Left ventricle myocardium inferior (tissue), 1 donor: ENCODE results near the gene GTF3C5. TPM values are rescaled to one million over a fixed set of nuclear protein-coding genes. Genes with fewer than 3 reads are reported as not detected.
A peak's percentile ranks its signal among the peaks of the same experiment; 100 is the strongest.
"Not testable (repeated sequence)": the region's sequence is repeated elsewhere in the genome, so short reads cannot be mapped to it uniquely, and the experiment has no call there.

Experiments used
- DNase-seq: peaks from one replicate; pipeline ENCODE4 v3.0.0-alpha.2; 2020
- H3K27ac ChIP-seq: fragments of 200-600 bp; replicated peaks from 2 replicates; pipeline ENCODE4 v1.8.0; 2021
- H3K27me3 ChIP-seq: fragments of 200-600 bp; 2 replicates; pipeline ENCODE4 v1.8.0; 2021; ENCODE audit warnings: low read depth
- H3K36me3 ChIP-seq: fragments of 200-600 bp; 2 replicates; pipeline ENCODE4 v1.8.0; 2021
- H3K4me1 ChIP-seq: fragments of 200-600 bp; 2 replicates; pipeline ENCODE4 v1.8.0; 2021
- H3K4me3 ChIP-seq: fragments of 200-600 bp; 2 replicates; pipeline ENCODE4 v1.8.0; 2021; ENCODE audit warnings: mild to moderate bottlenecking, moderate library complexity
- H3K9me3 ChIP-seq: fragments of 200-600 bp; replicated peaks from 2 replicates; pipeline ENCODE4 v1.8.0; 2021
- intact Hi-C: fragments of 100-400 bp; cut with micrococcal nuclease; formaldehyde crosslinking; loops from one replicate; pipeline ENCODE4 v1.11.0; 2022
- total RNA-seq: library from RNA; stranded (reverse); fragmentation: NEBNext Ultra II Directional; extraction: Animal tissue kit (Norgen Biotek cat#: 25700); gene quantifications from one replicate; pipeline ENCODE4 v1.2.1, GENCODE V29; 2021
- TF ChIP-seq, protein P1 (sequence below): fragments of 200-600 bp; IDR thresholded peaks from 2 replicates; pipeline ENCODE4 v1.8.0; 2021; ENCODE audit warnings: antibody characterized with exemption, mild to moderate bottlenecking, borderline replicate concordance
- donor health status: DM: no; HTN: yes; CAD: no; lungs with severe emphysema.

Gene GTF3C5
- total RNA-seq, 1 donor from 2014 or later = 36.0 TPM

DNA sequence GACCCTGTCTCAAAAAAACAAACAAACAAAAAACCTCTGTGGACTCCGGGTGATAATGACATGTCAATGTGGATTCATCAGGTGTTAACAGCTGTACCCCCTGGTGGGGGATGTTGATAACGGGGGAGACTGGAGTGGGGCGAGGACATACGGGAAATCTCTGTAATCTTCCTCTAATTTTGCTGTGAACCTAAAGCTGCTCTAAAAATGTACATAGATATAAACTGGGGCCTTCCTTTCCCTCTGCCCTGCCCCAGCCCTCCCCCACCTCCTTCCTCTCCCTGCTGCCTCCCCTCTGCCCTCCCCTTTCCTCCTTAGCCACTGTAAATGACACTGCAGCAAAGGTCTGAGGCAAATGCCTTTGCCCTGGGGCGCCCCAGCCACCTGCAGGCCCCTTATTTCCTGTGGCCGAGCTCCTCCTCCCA lies 29.6 kb downstream of the GTF3C5 start:
- intact Hi-C loops = no loop called here

DNA sequence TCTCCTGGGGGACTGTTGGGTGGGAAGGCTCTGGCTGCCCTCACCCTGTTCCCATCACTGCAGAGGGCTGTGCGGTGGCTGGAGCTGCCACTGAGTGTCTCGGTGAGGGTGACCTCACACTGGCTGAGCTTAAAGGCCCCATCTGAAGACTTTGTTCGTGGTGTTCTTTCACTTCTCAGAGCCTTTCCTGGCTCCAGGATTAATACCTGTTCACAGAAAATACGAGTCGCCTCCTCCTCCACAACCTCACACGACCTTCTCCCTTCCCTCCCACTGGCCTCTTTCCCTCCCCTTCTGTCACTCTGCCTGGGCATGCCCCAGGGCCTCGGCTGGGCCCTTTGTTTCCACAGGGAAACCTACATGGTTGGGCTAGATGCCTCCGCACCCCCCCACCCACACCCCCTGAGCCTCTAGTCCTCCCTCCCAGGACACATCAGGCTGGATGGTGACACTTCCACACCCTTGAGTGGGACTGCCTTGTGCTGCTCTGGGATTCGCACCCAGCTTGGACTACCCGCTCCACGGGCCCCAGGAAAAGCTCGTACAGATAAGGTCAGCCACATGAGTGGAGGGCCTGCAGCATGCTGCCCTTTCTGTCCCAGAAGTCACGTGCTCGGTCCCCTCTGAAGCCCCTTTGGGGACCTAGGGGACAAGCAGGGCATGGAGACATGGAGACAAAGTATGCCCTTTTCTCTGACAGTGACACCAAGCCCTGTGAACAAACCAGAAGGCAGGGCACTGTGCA lies 30.4 kb downstream of the GTF3C5 start:
- DNase-seq, H3K27me3 ChIP-seq, H3K4me3 ChIP-seq, H3K9me3 ChIP-seq, intact Hi-C loops: not testable (repeated sequence)
- H3K4me1 ChIP-seq = peaks cover 55% of the 10 kb centered on the region
- peak overlapping the region; percentile 96 for H3K27ac ChIP-seq
- H3K36me3 ChIP-seq = peaks cover 19% of the 10 kb centered on the region

More for the DNA sequence above, 29.6 kb downstream of the GTF3C5 start:
- no peaks in the 10 kb centered on the region for H3K9me3 ChIP-seq
- no peaks in the 10 kb centered on the region for H3K27me3 ChIP-seq
- H3K4me1 ChIP-seq = peaks cover 62% of the 10 kb centered on the region
- TF ChIP-seq, protein P1, sequence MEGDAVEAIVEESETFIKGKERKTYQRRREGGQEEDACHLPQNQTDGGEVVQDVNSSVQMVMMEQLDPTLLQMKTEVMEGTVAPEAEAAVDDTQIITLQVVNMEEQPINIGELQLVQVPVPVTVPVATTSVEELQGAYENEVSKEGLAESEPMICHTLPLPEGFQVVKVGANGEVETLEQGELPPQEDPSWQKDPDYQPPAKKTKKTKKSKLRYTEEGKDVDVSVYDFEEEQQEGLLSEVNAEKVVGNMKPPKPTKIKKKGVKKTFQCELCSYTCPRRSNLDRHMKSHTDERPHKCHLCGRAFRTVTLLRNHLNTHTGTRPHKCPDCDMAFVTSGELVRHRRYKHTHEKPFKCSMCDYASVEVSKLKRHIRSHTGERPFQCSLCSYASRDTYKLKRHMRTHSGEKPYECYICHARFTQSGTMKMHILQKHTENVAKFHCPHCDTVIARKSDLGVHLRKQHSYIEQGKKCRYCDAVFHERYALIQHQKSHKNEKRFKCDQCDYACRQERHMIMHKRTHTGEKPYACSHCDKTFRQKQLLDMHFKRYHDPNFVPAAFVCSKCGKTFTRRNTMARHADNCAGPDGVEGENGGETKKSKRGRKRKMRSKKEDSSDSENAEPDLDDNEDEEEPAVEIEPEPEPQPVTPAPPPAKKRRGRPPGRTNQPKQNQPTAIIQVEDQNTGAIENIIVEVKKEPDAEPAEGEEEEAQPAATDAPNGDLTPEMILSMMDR = no peak
- peaks cover 26% of the 10 kb centered on the region for H3K36me3 ChIP-seq
- H3K27ac ChIP-seq = peak overlapping the region; percentile 96
- H3K4me3 ChIP-seq = no peak overlapping the region
- no peak for DNase-seq

DNA sequence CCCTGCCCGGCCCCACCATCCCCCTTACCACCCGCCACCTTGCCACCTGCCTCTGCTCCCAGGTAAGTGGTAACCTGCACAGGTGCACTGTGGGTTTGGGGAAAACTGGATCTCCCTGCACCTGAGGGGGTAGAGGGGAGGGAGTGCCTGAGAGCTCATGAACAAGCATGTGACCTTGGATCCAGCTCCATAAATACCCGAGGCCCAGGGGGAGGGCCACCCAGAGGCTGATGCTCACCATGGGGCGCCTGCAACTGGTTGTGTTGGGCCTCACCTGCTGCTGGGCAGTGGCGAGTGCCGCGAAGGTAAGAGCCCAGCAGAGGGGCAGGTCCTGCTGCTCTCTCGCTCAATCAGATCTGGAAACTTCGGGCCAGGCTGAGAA lies 31.0 kb downstream of the GTF3C5 start, which contains the start of gene CEL:
TSS of gene CEL (plus strand) at position 218 of the 382 bp plus-strand sequence. CDS start at position 240, 22 bp downstream.
- Histone ChIP-seq H3K4me1 (peaks cover 49% of the 10 kb centered on the region), H3K36me3 (peaks cover 13% of the 10 kb centered on the region), H3K27ac (peak within 1 kb of the TSS; percentile 96)
- H3K9me3 ChIP-seq, H3K4me3 ChIP-seq, H3K27me3 ChIP-seq, intact Hi-C loops, DNase-seq: not testable (repeated sequence)

DNA sequence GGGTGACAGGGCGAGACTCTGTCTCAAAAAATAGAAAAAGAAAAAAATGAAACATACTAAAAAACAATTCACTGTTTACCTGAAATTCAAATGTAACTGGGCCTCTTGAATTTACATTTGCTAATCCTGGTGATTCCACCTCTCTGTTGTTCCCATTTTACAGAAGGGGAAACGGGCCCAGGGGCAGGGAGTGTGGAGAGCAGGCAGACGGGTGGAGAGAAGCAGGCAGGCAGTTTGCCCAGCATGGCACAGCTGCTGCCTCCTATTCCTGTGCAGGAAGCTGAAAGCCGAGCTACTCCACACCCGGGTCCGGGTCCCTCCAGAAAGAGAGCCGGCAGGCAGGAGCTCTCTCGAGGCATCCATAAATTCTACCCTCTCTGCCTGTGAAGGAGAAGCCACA lies 31.8 kb downstream of the GTF3C5 start:
- H3K36me3 ChIP-seq, H3K4me3 ChIP-seq, H3K27ac ChIP-seq, H3K27me3 ChIP-seq, H3K9me3 ChIP-seq, DNase-seq, intact Hi-C loops: not testable (repeated sequence)
- peaks cover 41% of the 10 kb centered on the region for H3K4me1 ChIP-seq

DNA sequence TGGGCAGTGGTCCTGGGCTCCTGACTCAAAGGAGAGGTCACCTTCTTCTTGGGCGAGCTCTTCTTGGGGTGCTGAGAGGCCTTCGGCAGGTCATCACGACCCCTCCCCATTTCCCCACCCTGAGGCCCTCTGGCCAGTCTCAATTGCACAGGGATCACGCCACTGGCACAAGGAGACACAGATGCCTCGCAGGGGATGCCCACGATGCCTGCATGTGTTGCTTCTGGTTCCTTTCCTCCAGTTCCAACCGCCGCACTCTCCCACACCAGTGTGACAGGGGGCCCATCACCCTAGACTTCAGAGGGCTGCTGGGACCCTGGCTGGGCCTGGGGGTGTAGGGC lies 32.3 kb downstream of the GTF3C5 start:
- H3K4me1 ChIP-seq = peaks cover 35% of the 10 kb centered on the region
- H3K4me3 ChIP-seq = no peak overlapping the region
- intact Hi-C loops = no loop called here
- H3K9me3 ChIP-seq = no peaks in the 10 kb centered on the region
- no peak overlapping the region for H3K27ac ChIP-seq
- TF ChIP-seq, protein P1 = no peak
- no peak for DNase-seq
- H3K36me3 ChIP-seq = no peaks in the 10 kb centered on the region
- no peaks in the 10 kb centered on the region for H3K27me3 ChIP-seq

DNA sequence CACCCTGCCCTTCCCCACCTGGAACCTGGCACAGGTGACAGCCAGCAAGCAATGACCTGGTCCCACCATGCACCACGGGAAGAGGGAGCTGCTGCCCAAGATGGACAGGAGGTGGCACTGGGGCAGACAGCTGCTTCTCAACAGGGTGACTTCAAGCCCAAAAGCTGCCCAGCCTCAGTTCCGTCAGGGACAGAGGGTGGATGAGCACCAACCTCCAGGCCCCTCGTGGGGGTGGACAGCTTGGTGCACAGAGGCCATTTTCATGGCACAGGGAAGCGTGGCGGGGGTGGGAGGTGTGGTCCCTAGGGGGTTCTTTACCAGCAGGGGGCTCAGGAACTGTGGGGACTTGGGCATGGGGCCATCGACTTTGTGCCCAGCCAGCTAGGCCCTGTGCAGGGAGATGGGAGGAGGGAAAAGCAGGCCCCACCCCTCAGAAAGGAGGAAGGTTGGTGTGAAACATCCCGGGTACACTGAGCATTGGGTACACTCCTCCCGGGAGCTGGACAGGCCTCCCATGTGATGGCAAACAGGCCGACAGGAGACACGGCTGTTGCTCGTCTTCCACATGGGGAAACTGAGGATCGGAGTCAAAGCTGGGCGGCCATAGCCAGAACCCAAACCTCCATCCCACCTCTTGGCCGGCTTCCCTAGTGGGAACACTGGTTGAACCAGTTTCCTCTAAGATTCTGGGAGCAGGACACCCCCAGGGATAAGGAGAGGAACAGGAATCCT lies 32.9 kb downstream of the GTF3C5 start:
- DNase-seq = no peak
- no peaks in the 10 kb centered on the region for H3K27me3 ChIP-seq
- H3K4me3 ChIP-seq = no peak overlapping the region
- H3K9me3 ChIP-seq = no peaks in the 10 kb centered on the region
- H3K36me3 ChIP-seq = no peaks in the 10 kb centered on the region
- intact Hi-C loops = no loop called here
- H3K27ac ChIP-seq = no peak overlapping the region
- TF ChIP-seq, protein P1 = no peak
- peaks cover 30% of the 10 kb centered on the region for H3K4me1 ChIP-seq
